ENCODE results near the gene PTAR1. TPM values are rescaled to one million over a fixed set of nuclear protein-coding genes. Genes with fewer than 3 reads are reported as not detected.

The PTAR1 gene
- total RNA-seq, 2 donors from 2014 or later: 70.9 to 75.0 TPM

GRCh38 chr9:69744688-69745380 lies 15.0 kb downstream of the PTAR1 start:
- Mint-ChIP-seq H3K36me3 (ENCODE audit: insufficient read depth in 2 of 2) (peaks cover 6 to 25% of the 10 kb centered on the region in 2 donors), H3K4me1 (ENCODE audit: low read depth) (peaks cover 29% of the 10 kb centered on the region), H3K9me3 (no peaks in the 10 kb centered on the region), H3K27me3 (ENCODE audit: low read depth) (no peaks in the 10 kb centered on the region), H3K4me3 (no peak overlapping the region), H3K27ac (no peak overlapping the region)
- DNase-seq: no peak
- no peak for ATAC-seq (replicated peaks in 1 of 2)

- Mint-ChIP-seq H3K27ac (no peak overlapping the region), H3K36me3 (ENCODE audit: insufficient read depth in 2 of 2) (peaks cover 6 to 24% of the 10 kb centered on the region in 2 donors), H3K4me1 (ENCODE audit: low read depth) (peaks cover 29% of the 10 kb centered on the region)
Measured at GRCh38 chr9:69743930-69744329, 15.9 kb downstream of the PTAR1 start.

GRCh38 chr9:69740872-69741505 lies 18.8 kb downstream of the PTAR1 start:
- Mint-ChIP-seq H3K4me1 (ENCODE audit: low read depth) (peaks cover 18% of the 10 kb centered on the region), H3K27me3 (ENCODE audit: low read depth) (no peaks in the 10 kb centered on the region), H3K9me3 (no peaks in the 10 kb centered on the region), H3K4me3 (no peak overlapping the region), H3K36me3 (ENCODE audit: insufficient read depth in 2 of 2) (peaks cover 5 to 21% of the 10 kb centered on the region in 2 donors), H3K27ac (no peak overlapping the region)
- ATAC-seq (replicated peaks in 1 of 2): no peak
- DNase-seq: no peak

More at GRCh38 chr9:69743930-69744329, 15.9 kb downstream of the PTAR1 start:
- no peaks in the 10 kb centered on the region for H3K9me3 Mint-ChIP-seq
- H3K4me3 Mint-ChIP-seq: no peak overlapping the region
- no peaks in the 10 kb centered on the region for H3K27me3 Mint-ChIP-seq (ENCODE audit: low read depth)
- ATAC-seq (replicated peaks in 1 of 2) (no peak), DNase-seq (no peak)

DNA sequence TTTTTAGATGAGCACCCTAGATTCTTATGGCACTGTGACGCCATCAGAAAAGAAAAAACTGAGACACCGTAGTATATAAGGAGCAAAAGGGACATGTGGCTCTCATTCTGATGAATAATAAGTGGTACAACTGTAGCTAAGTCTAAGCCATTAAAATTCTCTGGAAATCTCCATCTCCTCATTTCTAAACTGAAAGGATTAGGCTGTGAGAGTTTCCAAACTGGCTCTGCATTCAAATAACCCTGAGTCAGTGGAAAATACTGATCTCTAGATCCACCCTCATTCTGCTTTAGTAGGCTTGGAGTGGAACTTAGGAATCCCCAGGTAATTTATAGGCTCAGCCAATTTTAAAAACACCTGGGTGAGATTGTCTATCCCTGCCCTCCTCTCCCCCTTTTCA lies 28.5 kb downstream of the PTAR1 start:
- peak in 1 of 2 donors; percentile 36 for ATAC-seq (replicated peaks in 1 of 2)
- DNase-seq: no peak
- Mint-ChIP-seq H3K27ac (no peak overlapping the region), H3K9me3 (no peaks in the 10 kb centered on the region), H3K4me1 (ENCODE audit: low read depth) (peaks cover 13% of the 10 kb centered on the region), H3K36me3 (ENCODE audit: insufficient read depth in 2 of 2) (peaks cover 10 to 25% of the 10 kb centered on the region in 2 donors), H3K4me3 (no peak overlapping the region), H3K27me3 (ENCODE audit: low read depth) (no peaks in the 10 kb centered on the region)

DNA sequence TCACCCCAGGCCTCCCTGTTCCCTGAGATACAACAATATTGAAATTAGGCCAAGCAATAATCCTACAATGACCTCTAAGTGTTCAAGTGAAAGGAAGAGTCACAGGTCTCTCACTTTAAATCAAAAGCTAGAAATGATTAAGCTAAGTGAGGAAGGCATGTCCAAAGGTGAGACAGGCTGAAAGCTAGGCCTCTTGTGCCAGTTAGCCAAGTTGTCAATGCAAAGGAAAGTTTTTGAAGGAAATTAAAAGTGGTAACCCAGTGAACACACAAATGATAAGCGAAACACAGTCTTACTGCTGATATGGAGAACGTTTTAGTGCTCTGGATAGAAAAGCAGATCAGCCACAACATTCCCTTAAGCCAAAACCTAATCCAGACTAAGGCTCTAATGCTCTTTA lies 39.8 kb downstream of the PTAR1 start:
- Mint-ChIP-seq H3K36me3 (ENCODE audit: insufficient read depth in 2 of 2) (peaks cover 9 to 19% of the 10 kb centered on the region in 2 donors), H3K4me1 (ENCODE audit: low read depth) (no peaks in the 10 kb centered on the region), H3K9me3 (no peaks in the 10 kb centered on the region), H3K4me3 (no peak overlapping the region), H3K27me3 (ENCODE audit: low read depth) (no peaks in the 10 kb centered on the region), H3K27ac (no peak overlapping the region)
- no peak for ATAC-seq (replicated peaks in 1 of 2)
- no peak for DNase-seq

DNA sequence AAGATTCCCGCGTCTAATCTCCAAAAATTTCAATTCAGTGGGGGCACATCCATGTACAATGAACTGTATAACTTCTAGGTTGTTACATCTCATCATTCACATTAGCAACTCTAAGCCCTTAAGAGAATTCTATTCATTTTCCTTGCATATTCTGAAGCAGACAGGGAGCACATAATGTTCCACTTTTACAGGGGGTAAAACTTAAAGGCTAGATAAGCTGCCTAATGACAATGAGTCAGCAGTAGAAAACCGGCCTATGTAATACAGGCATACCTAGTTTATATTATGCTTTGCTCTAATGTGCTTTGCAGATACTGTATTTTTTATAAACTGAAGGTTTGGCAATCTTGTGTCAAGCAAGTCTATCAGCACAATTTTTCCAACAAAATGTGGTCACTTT lies 40.4 kb downstream of the PTAR1 start:
- Mint-ChIP-seq H3K27me3 (ENCODE audit: low read depth) (no peaks in the 10 kb centered on the region), H3K27ac (no peak overlapping the region), H3K9me3 (no peaks in the 10 kb centered on the region), H3K36me3 (ENCODE audit: insufficient read depth in 2 of 2) (peaks cover 9 to 19% of the 10 kb centered on the region in 2 donors), H3K4me1 (ENCODE audit: low read depth) (no peaks in the 10 kb centered on the region), H3K4me3 (no peak overlapping the region)
- DNase-seq (no peak), ATAC-seq (replicated peaks in 1 of 2) (no peak)

- DNase-seq (no peak), ATAC-seq (replicated peaks in 1 of 2) (no peak)
- H3K27me3 Mint-ChIP-seq (ENCODE audit: low read depth): no peaks in the 10 kb centered on the region
- H3K9me3 Mint-ChIP-seq: no peaks in the 10 kb centered on the region
- H3K36me3 Mint-ChIP-seq (ENCODE audit: insufficient read depth in 2 of 2): peaks cover 9 to 16% of the 10 kb centered on the region in 2 donors
- H3K4me3 Mint-ChIP-seq: no peak overlapping the region
- H3K27ac Mint-ChIP-seq: no peak overlapping the region
- no peaks in the 10 kb centered on the region for H3K4me1 Mint-ChIP-seq (ENCODE audit: low read depth)
Measured at GRCh38 chr9:69718218-69718617, 41.6 kb downstream of the PTAR1 start.

DNA sequence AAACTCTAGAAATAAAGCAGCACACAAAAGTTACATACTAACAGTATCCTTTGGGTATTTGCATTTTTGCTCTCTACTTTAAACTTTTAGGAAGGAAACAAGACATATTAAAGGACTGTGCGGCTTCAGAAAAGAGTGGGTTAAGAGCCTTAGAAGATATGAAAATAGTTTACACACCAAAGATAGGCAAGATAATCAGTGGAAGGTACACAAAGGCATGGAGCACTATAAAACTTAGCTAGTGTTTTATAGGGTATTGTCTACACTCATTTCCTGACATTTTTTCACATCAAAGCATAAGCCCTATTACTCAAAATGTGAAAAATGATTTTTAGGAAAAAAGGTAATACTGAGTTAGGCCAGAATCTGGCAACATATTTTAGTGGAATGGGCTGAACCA lies 44.0 kb downstream of the PTAR1 start:
- no peak overlapping the region for H3K4me3 Mint-ChIP-seq
- DNase-seq (no peak), ATAC-seq (replicated peaks in 1 of 2) (no peak)
- H3K9me3 Mint-ChIP-seq: no peaks in the 10 kb centered on the region
- no peaks in the 10 kb centered on the region for H3K27me3 Mint-ChIP-seq (ENCODE audit: low read depth)
- H3K36me3 Mint-ChIP-seq (ENCODE audit: insufficient read depth in 2 of 2): peaks cover 4 to 8% of the 10 kb centered on the region in 2 donors
- no peaks in the 10 kb centered on the region for H3K4me1 Mint-ChIP-seq (ENCODE audit: low read depth)
- no peak overlapping the region for H3K27ac Mint-ChIP-seq

DNA sequence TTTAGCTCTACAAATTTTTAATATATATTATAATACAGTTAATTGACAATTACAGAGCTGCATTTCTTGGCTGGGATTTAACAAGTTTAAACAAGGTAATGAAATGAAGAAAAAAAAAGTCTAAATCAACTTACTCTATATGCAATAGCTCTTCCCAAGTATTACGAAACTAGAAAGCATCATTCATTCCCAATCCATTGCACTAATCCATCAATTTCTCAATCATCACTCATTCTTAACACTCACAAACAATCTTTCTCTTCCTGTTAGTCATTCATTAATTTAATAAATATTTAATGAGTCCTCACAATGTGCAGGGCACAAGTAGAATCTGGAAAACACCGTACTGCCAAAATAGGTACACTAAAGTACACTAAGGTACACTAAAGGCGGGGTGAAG lies 44.7 kb downstream of the PTAR1 start:
- peaks cover 4 to 8% of the 10 kb centered on the region in 2 donors for H3K36me3 Mint-ChIP-seq (ENCODE audit: insufficient read depth in 2 of 2)
- no peak for ATAC-seq (replicated peaks in 1 of 2)
- H3K27ac Mint-ChIP-seq: no peak overlapping the region
- DNase-seq: no peak
- no peaks in the 10 kb centered on the region for H3K4me1 Mint-ChIP-seq (ENCODE audit: low read depth)
- H3K27me3 Mint-ChIP-seq (ENCODE audit: low read depth): no peaks in the 10 kb centered on the region
- no peak overlapping the region for H3K4me3 Mint-ChIP-seq
- no peaks in the 10 kb centered on the region for H3K9me3 Mint-ChIP-seq

DNA sequence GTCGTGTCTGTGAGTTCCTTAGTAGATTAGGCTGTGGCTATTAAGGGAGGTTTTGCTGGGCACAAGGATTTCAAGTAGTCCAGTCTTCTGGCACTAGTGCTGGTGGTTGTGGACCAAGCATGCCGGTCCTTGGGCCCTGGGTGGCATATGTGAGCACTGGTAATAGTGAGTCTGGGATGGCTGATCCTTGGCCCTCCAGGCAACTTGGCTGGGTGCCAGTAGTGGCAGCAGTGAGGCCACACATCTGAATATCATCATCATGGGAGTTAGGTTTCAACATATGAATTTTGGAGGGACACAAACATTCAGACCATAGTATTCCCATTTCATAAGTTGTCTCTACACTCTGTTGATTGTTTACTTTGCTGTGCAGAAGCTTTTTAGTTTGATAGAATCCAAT lies 62.3 kb downstream of the PTAR1 start:
- peaks cover 6 to 14% of the 10 kb centered on the region in 2 donors for H3K36me3 Mint-ChIP-seq (ENCODE audit: insufficient read depth in 2 of 2)
- H3K27me3 Mint-ChIP-seq (ENCODE audit: low read depth): peaks cover 11% of the 10 kb centered on the region
- H3K9me3 Mint-ChIP-seq: peaks cover 14 to 20% of the 10 kb centered on the region in 2 donors
- ATAC-seq (replicated peaks in 1 of 2) (no peak), DNase-seq (no peak)
- H3K27ac Mint-ChIP-seq: no peak overlapping the region
- no peaks in the 10 kb centered on the region for H3K4me1 Mint-ChIP-seq (ENCODE audit: low read depth)
- no peak overlapping the region for H3K4me3 Mint-ChIP-seq

GRCh38 chr9:69696802-69697201 lies 63.0 kb downstream of the PTAR1 start:
- H3K9me3 Mint-ChIP-seq: peaks cover 13 to 20% of the 10 kb centered on the region in 2 donors
- H3K27ac Mint-ChIP-seq: no peak overlapping the region
- ATAC-seq (replicated peaks in 1 of 2): no peak
- H3K4me3 Mint-ChIP-seq: no peak overlapping the region
- DNase-seq: no peak
- peaks cover 11% of the 10 kb centered on the region for H3K27me3 Mint-ChIP-seq (ENCODE audit: low read depth)
- H3K36me3 Mint-ChIP-seq (ENCODE audit: insufficient read depth in 2 of 2): peaks cover 6 to 14% of the 10 kb centered on the region in 2 donors
- no peaks in the 10 kb centered on the region for H3K4me1 Mint-ChIP-seq (ENCODE audit: low read depth)

GRCh38 chr9:69689991-69690538 lies 69.7 kb downstream of the PTAR1 start:
- H3K4me1 Mint-ChIP-seq (ENCODE audit: low read depth): no peaks in the 10 kb centered on the region
- DNase-seq: no peak

GRCh38 chr9:69683927-69684326 lies 75.9 kb downstream of the PTAR1 start:
- no peak for DNase-seq
- Mint-ChIP-seq H3K9me3 (no peaks in the 10 kb centered on the region), H3K4me1 (ENCODE audit: low read depth) (no peaks in the 10 kb centered on the region), H3K27ac (no peak overlapping the region), H3K4me3 (no peak overlapping the region), H3K27me3 (ENCODE audit: low read depth) (peaks cover 6% of the 10 kb centered on the region), H3K36me3 (ENCODE audit: insufficient read depth in 2 of 2) (peaks cover 0 to 2% of the 10 kb centered on the region in 2 donors)
- no peak for ATAC-seq (replicated peaks in 1 of 2)

More at GRCh38 chr9:69689991-69690538, 69.7 kb downstream of the PTAR1 start:
- Mint-ChIP-seq H3K4me3 (no peak overlapping the region), H3K27ac (no peak overlapping the region), H3K27me3 (ENCODE audit: low read depth) (peaks cover 11% of the 10 kb centered on the region), H3K36me3 (ENCODE audit: insufficient read depth in 2 of 2) (no peaks in the 10 kb centered on the region), H3K9me3 (peaks cover under 1 to 5% of the 10 kb centered on the region in 2 donors)
- ATAC-seq (replicated peaks in 1 of 2): no peak
